ENCODE data around the gene CEP128.

Gene CEP128

GRCh38 chr14:80839743-80840142 lies 101.8 kb downstream of the CEP128 start:
- no peak for TF ChIP-seq CTCF (IDR thresholded peaks at IDR 0.05)

- TF ChIP-seq CTCF (IDR thresholded peaks at IDR 0.05): no peak
These were observed 131.9 kb downstream of the CEP128 start for GRCh38 chr14:80809663-80810062.

- no peak for TF ChIP-seq CTCF (IDR thresholded peaks at IDR 0.05)
These were observed 136.4 kb downstream of the CEP128 start for GRCh38 chr14:80805136-80805535.

GRCh38 chr14:80798878-80799277 lies 142.7 kb downstream of the CEP128 start:
- TF ChIP-seq CTCF (IDR thresholded peaks at IDR 0.05): no peak

GRCh38 chr14:80798211-80798610 lies 143.3 kb downstream of the CEP128 start:
- TF ChIP-seq CTCF (IDR thresholded peaks at IDR 0.05): no peak

- TF ChIP-seq CTCF (IDR thresholded peaks at IDR 0.05): no peak
These were observed 148.8 kb downstream of the CEP128 start for GRCh38 chr14:80792771-80793170.

GRCh38 chr14:80787876-80788275 lies 153.7 kb downstream of the CEP128 start:
- TF ChIP-seq CTCF (IDR thresholded peaks at IDR 0.05): no peak

- TF ChIP-seq CTCF (IDR thresholded peaks at IDR 0.05): no peak
These were observed 156.7 kb downstream of the CEP128 start for GRCh38 chr14:80784820-80785219.

Measured in LNCAP (cell line).